Retina (tissue), 1 donor: Measurements from ENCODE around the gene KIAA0753.

Source experiments
- DNase-seq: peaks from one replicate; pipeline ENCODE4 v3.0.0-alpha.2; 2016

Gene KIAA0753

GRCh38 chr17:6639586-6640535 is 650 bp downstream of the KIAA0753 start:
- no peak for DNase-seq

- DNase-seq: no peak
These were observed 1.4 kb downstream of the KIAA0753 start for GRCh38 chr17:6639014-6639585.

GRCh38 chr17:6638046-6638908 is 2.2 kb downstream of the KIAA0753 start:
- DNase-seq: no peak

GRCh38 chr17:6637458-6637840 is 3.1 kb downstream of the KIAA0753 start:
- DNase-seq: no peak

DNA sequence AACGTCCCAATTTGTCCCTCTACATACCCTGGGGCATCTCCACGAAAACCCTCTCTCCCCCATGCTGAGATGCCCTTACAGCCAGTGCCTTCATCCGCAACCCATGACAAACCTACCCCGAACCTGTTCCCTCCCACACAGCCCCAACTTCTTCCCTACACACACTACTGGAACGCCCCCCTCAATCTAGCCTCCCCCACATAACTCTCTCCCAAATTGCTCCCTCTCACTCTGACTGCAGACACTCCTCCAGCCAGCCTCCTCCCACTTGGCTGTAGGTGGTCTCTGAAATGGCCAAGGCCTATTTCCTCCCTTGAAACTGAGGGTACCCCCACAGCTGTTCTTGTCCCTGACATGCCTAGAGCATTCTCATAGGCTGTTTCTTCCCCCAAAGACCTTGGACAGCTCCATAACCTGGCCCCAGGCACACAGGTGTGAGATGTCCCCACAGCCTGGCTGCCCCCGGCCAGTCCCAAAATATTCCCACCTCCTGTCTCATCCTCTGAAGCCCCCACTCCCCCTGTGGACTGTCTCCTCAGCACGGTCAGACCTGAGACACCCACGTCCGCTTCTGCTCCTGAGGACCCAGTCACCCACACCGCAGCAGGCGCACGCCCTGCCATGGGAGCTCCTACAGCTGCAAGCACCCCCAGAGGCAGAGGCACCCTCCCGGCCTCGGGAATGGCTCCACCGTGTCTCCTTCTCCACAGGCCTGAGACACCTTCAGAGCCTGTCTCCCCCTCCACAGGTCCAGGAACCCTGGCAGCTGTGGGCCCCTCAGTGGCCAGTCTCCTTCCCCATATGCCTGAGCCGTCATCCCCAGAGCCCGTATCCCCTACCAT is 3.7 kb downstream of the KIAA0753 start:
- DNase-seq: no peak

DNA sequence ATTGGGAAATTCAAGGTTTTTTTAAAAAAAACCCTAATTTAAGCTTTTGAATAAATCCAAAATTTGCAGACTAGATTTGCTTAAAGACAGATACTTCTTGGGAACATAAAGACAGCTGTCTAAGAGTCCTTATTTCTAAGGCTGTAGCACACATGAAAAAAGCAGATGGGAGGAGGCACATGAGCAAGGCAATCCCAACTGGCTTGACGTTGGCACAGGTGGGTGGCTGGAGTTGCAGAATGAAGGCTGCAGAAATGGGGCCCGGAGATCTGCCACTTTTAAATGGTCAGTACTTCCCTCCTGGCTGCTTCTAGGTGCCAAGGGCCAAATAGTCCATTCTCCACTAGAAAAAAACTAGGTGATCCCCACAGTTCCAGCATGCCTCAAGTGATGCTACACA is 4.4 kb downstream of the KIAA0753 start:
- no peak for DNase-seq

DNA sequence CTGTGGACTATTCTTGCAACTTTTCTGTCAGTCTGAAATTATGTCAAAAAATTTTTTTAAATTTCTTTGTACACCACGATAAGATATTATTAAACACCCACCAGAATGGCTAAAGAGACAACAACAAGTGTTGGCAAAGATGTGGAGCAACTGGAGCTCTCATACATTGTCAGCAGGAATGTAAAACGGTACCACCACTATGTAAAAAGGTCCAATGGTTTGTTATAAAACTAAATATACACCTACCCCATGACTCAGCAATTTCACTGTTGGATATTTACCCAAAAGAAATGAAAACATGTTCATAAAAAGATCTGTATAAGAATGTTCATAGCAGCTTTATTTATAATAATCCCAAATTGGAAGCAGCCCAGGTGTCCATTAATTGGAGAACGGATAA is 7.2 kb downstream of the KIAA0753 start:
- DNase-seq: no peak

DNA sequence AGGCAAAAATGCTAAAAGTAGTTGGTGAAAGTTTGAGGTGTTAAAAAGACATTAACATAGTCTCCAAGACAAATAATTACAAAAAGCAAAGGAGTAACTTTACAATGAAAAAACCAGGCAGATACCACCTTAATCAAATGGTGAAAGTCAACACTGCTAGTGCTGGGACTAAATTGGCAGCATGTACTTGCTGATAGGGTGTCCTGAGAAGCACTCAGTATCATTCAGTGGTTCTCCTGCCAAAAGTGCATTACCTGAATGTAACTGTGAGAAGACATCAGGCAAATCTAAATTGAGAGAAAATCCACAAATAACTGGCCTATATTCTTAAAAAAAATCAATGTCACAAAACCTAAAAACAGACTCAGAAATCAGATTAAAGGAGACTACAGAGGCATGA is 8.0 kb downstream of the KIAA0753 start:
- DNase-seq: no peak

GRCh38 chr17:6630390-6630789 is 10.1 kb downstream of the KIAA0753 start:
- no peak for DNase-seq

GRCh38 chr17:6627019-6627418 is 13.5 kb downstream of the KIAA0753 start:
- DNase-seq: no peak

- no peak for DNase-seq
These were observed 13.9 kb downstream of the KIAA0753 start for GRCh38 chr17:6626616-6627015.

GRCh38 chr17:6623941-6624340 is 16.6 kb downstream of the KIAA0753 start:
- DNase-seq: no peak

DNA sequence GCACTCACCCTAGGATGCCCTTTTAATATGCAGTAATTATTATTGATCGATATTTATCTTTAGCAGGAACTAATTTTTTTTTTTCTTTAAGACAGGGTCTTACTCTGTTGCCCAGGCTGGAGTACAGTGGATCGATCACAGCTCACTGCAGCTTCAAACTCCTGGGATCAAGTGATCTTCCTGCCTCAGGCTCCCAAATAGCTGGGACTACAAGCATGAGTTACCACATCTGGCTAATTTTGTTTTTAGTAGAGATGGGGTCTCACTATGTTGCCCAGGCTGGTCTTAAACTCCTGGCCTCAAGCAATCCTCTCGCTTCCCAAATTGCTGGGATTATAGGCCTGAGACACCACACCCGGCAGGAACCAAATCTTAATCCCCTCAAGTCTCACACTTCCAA is 29.3 kb downstream of the KIAA0753 start:
- no peak for DNase-seq

DNA sequence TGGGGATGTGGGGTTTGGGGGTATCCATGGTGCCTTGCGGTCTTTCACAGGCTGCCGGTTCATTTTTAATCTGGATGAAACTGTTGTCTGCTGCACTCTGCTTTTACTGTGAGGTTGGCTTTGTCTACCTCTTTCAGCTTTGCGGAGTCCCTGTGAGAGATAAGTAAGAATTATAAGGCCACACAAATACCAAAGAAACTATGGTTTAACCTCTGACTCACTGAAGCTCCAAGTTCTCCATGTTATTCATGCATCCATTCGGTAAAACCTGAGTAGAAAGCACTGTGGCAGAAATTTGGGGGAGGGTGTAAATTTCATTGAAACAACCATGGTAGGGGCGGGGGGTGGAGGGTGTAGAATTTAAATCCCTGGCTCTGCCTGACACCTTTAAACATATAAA is 30.5 kb downstream of the KIAA0753 start:
- no peak for DNase-seq

DNA sequence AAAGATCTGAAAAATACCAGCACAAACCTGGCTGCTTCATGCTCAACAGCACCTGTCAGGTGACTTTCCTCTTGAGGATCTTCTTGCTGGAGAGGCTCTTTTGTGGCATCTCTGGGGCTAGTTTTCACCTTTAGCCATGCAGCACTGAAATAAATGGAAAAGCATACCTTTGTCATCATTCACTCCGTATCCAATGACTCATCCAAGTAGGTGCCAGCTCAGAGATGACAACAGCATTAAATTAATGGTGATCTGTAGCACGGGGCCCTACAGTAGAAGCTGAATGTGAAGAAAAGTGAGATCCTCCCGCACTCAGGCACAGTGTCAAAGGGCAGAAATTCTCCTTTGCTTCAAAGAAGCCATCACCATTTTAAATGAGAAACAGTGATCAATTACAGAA is 32.2 kb downstream of the KIAA0753 start:
- DNase-seq: no peak

- no peak for DNase-seq
These were observed 35.4 kb downstream of the KIAA0753 start for GRCh38 chr17:6605142-6605541.

DNA sequence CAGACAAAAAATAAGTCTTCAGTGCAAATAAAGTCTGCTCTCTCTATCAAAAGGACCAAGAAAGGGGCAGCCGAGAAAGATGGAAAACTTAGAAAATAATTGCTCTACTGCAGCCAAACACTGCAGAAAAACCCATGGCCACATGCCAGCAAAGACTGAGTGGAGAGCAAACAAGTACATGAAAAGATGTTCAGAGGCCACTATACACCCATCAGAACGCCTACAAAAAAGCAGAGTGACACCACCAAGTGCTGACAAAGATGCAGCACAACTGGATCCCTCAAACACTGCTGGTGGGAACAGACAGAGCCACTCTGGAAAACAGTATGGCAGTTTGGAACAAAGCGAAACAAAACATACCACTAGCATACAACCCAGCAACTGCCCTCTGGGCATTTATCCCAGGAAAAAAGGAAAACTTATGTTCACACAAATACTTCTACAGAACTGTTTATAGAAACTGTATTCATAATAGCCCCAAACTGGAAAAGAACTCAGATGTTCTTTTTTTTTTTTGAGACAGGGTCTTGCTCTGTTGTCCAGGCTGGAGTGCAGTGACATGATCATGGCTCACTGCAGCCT is 36.7 kb downstream of the KIAA0753 start:
- no peak for DNase-seq

GRCh38 chr17:6602141-6602540 is 38.4 kb downstream of the KIAA0753 start:
- no peak for DNase-seq

DNA sequence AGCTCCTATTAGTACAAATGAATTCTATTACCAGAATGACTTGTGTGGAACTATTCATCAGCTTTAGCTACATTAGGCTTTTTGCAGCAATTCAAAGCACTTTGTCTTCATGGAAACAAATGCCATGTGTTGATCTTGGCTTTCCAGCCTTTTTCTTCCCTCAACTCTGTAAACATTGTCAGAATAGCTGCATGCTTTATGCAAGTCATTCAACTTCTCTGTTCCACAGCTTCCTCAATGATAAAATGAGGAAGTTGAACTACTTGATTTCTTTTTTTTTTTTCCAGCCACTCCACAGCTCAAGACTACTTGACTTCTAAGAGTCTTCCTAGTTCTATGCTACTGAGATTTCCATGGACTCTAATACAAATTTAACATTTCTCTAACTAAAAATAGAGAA is 41.1 kb downstream of the KIAA0753 start:
- DNase-seq: no peak

DNA sequence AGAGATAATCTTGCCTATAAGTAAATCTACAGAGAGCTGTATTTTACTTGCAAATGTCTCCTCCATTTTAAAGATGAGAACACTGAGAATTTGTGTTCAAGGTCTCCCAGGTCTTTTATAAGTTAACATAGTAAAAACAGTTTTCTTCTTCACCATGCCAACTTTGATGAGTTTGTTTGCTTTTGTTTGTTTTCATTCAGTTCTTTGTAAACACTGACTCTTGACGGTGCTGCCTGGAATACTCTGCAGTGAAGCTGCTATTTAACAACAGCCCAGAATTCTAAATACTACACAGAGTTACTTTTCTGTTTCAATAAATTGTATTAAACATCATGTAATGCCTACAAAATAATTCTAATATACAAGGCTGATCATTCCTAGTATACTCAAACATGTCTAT is 42.8 kb downstream of the KIAA0753 start:
- DNase-seq: no peak

- no peak for DNase-seq
These were observed 43.6 kb downstream of the KIAA0753 start for GRCh38 chr17:6596941-6597340.

- no peak for DNase-seq
These were observed 44.0 kb downstream of the KIAA0753 start for GRCh38 chr17:6596511-6596910.
